GM12873 (cell line): ENCODE results near the gene SYNRG.

ENCODE experiments used
- TF ChIP-seq, protein P1 (sequence below): IDR thresholded peaks from 2 replicates; pipeline ENCODE4 v1.5.1; 2012; ENCODE audit warnings: low read depth, mild to moderate bottlenecking, moderate library complexity, low read length, control low read depth; ENCODE audit not compliant: insufficient read depth; ENCODE audit errors: missing control alignments

Gene SYNRG

DNA sequence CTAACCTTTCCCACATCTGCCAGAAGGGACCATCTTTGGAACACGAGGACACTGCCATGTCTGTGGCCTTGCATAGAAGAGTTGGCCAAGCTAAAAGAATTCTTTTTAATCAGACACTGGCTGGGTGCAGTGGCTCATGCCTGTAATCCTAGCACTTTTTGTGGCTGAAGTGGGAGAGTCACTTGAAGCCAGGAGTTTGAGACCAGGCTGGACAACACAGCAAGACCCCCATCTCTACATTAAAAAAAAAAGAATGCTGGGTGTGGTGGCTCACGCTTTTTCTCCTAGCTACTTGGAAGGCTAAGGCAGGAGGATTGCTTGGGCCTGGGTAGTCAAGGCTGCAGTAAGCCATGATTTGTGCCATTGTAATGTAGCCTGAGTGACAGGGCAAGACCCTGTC lies 128.8 kb downstream of the SYNRG start:
- TF ChIP-seq, protein P1, sequence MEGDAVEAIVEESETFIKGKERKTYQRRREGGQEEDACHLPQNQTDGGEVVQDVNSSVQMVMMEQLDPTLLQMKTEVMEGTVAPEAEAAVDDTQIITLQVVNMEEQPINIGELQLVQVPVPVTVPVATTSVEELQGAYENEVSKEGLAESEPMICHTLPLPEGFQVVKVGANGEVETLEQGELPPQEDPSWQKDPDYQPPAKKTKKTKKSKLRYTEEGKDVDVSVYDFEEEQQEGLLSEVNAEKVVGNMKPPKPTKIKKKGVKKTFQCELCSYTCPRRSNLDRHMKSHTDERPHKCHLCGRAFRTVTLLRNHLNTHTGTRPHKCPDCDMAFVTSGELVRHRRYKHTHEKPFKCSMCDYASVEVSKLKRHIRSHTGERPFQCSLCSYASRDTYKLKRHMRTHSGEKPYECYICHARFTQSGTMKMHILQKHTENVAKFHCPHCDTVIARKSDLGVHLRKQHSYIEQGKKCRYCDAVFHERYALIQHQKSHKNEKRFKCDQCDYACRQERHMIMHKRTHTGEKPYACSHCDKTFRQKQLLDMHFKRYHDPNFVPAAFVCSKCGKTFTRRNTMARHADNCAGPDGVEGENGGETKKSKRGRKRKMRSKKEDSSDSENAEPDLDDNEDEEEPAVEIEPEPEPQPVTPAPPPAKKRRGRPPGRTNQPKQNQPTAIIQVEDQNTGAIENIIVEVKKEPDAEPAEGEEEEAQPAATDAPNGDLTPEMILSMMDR = no peak

DNA sequence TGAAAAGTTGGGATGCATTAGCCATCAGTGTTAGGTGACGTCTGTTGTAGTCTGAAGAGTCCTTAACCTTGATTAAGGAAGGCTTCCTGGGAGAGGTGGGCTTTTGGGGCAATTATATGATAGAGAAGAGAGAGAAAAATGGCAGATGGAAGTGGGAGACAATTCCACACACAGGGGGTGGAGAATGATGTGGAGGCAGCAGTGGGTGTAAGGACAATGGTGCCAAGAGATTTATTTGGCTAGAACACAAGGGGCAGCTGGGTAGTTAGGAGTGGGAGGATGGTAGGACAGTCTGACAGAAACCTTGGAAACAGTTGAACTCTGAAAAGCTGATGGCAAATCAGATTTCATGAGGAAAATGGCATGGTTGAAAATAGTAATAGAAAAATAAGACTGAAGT lies 130.2 kb downstream of the SYNRG start:
- TF ChIP-seq, protein P1 = no peak

DNA sequence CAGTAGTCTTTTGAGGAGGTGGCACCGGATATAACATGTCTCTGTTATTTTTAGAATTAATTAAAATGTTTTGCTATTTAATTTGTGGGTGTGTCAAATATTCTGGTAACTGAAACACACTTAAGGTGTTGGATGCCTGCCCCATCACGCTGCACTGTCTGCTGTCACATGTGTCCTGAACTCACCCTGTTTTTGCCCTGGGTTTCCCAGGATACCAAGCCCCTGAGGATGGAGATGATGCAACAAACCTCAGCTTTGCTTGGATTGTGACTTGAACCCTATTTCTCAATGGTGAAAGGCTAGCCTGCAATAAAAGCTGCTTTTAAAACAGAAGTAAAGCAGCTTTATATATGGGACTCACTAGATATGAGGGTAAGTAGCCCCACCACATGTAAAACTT lies 131.0 kb downstream of the SYNRG start:
- TF ChIP-seq, protein P1 = no peak

DNA sequence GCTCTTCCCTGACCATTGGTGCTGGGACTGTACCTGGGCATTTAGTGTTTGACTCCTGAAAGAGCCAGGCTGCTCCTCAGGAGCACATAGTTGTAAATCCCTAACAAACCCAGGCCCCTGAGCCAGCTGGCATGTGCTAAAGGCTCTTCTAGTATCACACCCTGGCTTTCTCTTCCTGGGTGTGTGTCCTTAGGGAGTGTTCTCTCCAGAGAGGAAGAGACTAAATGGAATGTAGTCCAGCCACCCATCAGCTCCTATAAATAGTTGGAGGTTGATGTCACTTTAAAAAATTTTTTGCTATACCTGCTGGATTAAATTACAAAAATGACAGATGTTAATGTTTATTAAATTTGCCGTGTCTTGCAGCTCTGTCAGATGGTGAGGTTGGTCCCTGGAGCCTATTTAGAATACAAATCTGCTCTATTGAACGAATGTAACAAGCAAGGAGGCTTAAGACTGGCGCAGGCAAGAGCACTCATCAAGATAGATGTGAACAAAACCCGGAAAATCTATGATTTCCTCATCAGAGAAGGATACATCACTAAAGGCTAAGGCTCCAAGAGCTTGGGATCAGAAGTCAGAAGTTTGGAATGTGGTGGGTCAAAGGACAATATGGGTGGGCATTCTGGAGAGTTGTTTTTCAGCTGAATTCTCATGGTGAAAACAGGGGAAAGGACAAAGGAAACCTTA lies 132.6 kb downstream of the SYNRG start:
- TF ChIP-seq, protein P1 = no peak

DNA sequence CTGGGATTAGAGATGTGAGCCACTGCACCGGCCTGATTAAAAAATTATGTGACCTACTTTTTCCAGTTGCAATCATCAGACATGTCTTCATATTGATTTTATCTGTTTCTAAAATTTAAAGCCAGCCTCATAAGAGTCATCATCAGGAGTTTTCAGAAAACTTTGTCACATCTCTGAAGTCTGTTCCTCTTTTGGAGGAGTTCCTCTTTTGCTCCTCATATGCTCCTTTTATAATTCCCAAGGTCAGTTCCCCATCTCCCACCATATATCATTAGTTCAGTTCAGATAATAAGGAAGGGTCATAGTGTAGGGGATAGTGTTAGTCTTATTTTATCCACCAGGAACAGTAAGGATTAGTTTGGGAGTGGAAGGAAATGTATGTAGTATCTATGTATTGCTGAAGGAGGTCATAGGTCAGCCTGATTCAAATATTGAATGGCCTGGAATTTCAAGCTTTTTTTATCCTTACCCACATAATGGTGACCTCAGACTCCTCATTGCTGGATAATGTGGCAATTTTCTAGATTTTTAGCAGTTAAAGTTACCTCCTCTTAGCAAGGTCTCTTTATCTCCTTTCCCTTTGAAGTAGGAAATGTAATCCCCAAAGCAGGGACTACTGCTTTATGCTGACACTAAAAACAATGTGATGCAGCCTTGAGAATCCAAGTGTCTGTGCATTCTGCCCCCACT lies 133.3 kb downstream of the SYNRG start:
- TF ChIP-seq, protein P1 = no peak

DNA sequence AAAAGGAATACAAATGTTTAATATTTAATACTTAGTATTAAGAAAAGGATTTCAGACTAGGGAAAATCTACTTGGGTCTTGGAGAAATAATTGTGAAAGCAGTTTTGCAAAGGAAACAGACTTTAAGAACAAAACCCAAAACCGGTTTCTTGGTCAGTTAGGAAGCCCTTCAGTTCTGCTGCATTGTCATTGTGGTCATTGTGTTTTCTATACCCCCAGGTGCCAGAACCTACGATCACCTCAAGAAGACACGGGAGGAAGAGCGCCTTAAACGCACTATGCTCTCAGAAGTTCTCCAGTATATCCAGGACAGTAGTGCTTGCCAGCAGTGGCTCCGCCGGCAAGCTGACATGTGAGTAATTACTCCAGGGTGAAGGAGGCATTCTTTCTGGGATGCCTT lies 139.0 kb downstream of the SYNRG start:
- TF ChIP-seq, protein P1 = no peak

DNA sequence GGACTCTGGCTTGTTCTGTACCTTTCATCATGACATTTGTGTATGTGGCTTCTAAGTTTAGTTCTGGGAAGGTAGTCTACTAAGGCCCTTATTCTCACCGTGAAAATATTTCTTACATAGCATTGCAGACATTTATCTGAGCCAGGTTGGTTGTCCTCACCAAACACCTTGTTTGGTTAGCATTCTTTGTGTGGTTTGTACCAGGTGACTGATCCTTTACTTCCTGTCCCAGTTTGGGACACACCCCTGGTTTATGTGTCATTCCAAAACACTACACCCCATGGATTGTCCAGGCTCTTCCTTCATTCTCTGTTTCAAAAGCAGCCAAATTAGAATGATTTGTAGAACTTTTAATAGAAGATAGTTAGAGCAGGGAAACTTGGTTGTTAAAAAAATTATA lies 142.7 kb downstream of the SYNRG start:
- TF ChIP-seq, protein P1 = no peak
